CD4-positive, alpha-beta T cell (primary cell): Measurements from ENCODE around the gene TRAPPC2B. TPM values are rescaled to one million over a fixed set of nuclear protein-coding genes. Genes with fewer than 3 reads are reported as not detected.
A peak's percentile ranks its signal among the peaks of the same experiment; 100 is the strongest.

Experiments
- ATAC-seq: fragments of 200-7000 bp; cut with Tn5 transposase; one replicate; pipeline ENCODE4 v1.10.0; 2022; ENCODE audit warnings: mild to moderate bottlenecking; ENCODE audit not compliant: poor library complexity
- CTCF ChIA-PET: fragments of 350-600 bp; sonication (Branson Sonifier 250); formaldehyde crosslinking; loops from one replicate; lab custom pipeline; 2021; ENCODE audit warnings: antibody characterized with exemption, inconsistent platforms; lab: Charles Lee
- POLR2A ChIA-PET: fragments of 350-600 bp; sonication (Branson Sonifier 250); formaldehyde crosslinking; loops from one replicate; lab custom pipeline; 2021; ENCODE audit warnings: antibody characterized with exemption, inconsistent platforms; lab: Charles Lee
- DNase-seq, 14 experiments: peaks; one replicate each; pipeline ENCODE4 v3.0.0-alpha.2; 2013 to 2020; ENCODE audit warnings: mixed read lengths in 2 of 14
- H3K27ac ChIP-seq, 2 donors: one replicate each; pipeline versions ENCODE4 v1.5.1 to v1.7.0; 2013; ENCODE audit warnings: low read length in 2 of 2, low read depth in 1 of 2, mild to moderate bottlenecking in 1 of 2
- H3K27me3 ChIP-seq, 2 experiments: 1 replicate in 1 of 2; 2 replicates in 1 of 2; pipeline versions ENCODE4 v1.6.1 to v1.7.0; 2013; ENCODE audit warnings: low read length in 2 of 2, control low read depth in 1 of 2, mild to moderate bottlenecking in 1 of 2, moderate library complexity in 1 of 2; ENCODE audit not compliant: insufficient read depth in 2 of 2, control insufficient read depth in 1 of 2
- H3K36me3 ChIP-seq: one replicate; pipeline ENCODE4 v1.6.1; 2013; ENCODE audit warnings: low read length, control low read depth; ENCODE audit not compliant: insufficient read depth
- H3K4me1 ChIP-seq: one replicate; pipeline ENCODE4 v1.6.1; 2013; ENCODE audit warnings: low read length, control low read depth; ENCODE audit not compliant: insufficient read depth
- H3K4me3 ChIP-seq: one replicate; pipeline ENCODE4 v1.5.1; 2013; ENCODE audit warnings: mild to moderate bottlenecking, low read length, moderate library complexity
- H3K9me3 ChIP-seq, 2 experiments: 1 replicate in 1 of 2; 2 replicates in 1 of 2; pipeline versions ENCODE4 v1.6.1 to v1.7.0; 2013; ENCODE audit warnings: low read length in 2 of 2, mild to moderate bottlenecking in 2 of 2, control low read depth in 1 of 2, moderate library complexity in 1 of 2; ENCODE audit not compliant: control insufficient read depth in 1 of 2, insufficient read depth in 1 of 2
- H3K27ac Mint-ChIP-seq: one replicate; pipeline ENCODE4 v1.8.0; 2020; ENCODE audit warnings: mixed read lengths
- H3K27me3 Mint-ChIP-seq: one replicate; pipeline ENCODE4 v1.8.0; 2021; ENCODE audit warnings: mixed read lengths
- H3K36me3 Mint-ChIP-seq: one replicate; pipeline ENCODE4 v1.8.0; 2021; ENCODE audit warnings: low read depth, mixed read lengths
- H3K4me1 Mint-ChIP-seq: one replicate; pipeline ENCODE4 v1.8.0; 2021; ENCODE audit warnings: low read depth, mixed read lengths
- H3K4me3 Mint-ChIP-seq: one replicate; pipeline ENCODE4 v1.8.0; 2020; ENCODE audit warnings: mild to moderate bottlenecking, mixed read lengths
- H3K9me3 Mint-ChIP-seq: one replicate; pipeline ENCODE4 v1.8.0; 2020; ENCODE audit warnings: mixed read lengths
- intact Hi-C, 2 experiments: fragments of 100-400 bp; cut with DNase I in 1 of 2; cut with micrococcal nuclease in 1 of 2; formaldehyde crosslinking; loops; one replicate each; pipeline versions ENCODE4 v1.15.1 to v1.9.0; 2023 to 2025; cut with DNase I, micrococcal nuclease
- total RNA-seq, 174 experiments: library from RNA in 2 of 174; stranded (reverse) in 2 of 174; gene quantifications; one replicate each; pipeline ENCODE4 v1.2.3 and lab custom pipeline; 2021 to 2026
- TF ChIP-seq, protein P1 (sequence below): fragments of 200-600 bp; IDR thresholded peaks from one replicate; pipeline ENCODE4 v1.8.0; 2022; ENCODE audit warnings: antibody characterized with exemption, mild to moderate bottlenecking

TRAPPC2B gene
- total RNA-seq, 2 experiments from 2014 or later, result 11.5 to 12.7 TPM

DNA sequence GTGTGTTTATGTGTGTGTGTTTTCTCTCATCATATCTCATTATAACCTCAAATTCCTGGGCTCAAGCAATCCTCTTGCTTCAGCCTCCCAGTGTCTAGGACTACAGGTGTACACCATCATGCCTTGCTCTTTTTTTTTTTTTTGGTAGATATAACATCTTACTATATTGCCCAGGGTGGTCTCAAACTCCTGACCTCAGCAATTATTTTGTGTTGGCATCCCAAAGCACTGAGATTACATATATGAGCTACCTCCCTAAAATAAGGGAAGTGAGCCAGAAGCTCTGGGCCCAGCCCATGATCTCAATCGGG, 43.5 kb upstream of the TRAPPC2B start:
- ChIA-PET POLR2A (interaction anchor here (1.1 to 1.8 kb wide), 2 partner anchors 31 to 79 kb away, joined by 3 to 6 read pairs; partner anchors contain the start of genes ZNF304 and ZNF805), CTCF (interaction anchor here (0.6 kb wide), 2 partner anchors 22 to 70 kb away, joined by 3 read pairs; no protein-coding TSS in a partner anchor)
- Histone ChIP-seq H3K27ac (peak overlapping the region; percentile 68 to 74), H3K36me3 (peaks cover 15% of the 10 kb centered on the region), H3K4me1 (peaks cover 23% of the 10 kb centered on the region), H3K27me3 (peaks cover 12 to 14% of the 10 kb centered on the region in 2 experiments), H3K9me3 (peaks cover 27 to 36% of the 10 kb centered on the region in 2 experiments), H3K4me3 (peak overlapping the region; percentile 83)
- TF ChIP-seq, protein P1, sequence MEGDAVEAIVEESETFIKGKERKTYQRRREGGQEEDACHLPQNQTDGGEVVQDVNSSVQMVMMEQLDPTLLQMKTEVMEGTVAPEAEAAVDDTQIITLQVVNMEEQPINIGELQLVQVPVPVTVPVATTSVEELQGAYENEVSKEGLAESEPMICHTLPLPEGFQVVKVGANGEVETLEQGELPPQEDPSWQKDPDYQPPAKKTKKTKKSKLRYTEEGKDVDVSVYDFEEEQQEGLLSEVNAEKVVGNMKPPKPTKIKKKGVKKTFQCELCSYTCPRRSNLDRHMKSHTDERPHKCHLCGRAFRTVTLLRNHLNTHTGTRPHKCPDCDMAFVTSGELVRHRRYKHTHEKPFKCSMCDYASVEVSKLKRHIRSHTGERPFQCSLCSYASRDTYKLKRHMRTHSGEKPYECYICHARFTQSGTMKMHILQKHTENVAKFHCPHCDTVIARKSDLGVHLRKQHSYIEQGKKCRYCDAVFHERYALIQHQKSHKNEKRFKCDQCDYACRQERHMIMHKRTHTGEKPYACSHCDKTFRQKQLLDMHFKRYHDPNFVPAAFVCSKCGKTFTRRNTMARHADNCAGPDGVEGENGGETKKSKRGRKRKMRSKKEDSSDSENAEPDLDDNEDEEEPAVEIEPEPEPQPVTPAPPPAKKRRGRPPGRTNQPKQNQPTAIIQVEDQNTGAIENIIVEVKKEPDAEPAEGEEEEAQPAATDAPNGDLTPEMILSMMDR, result no peak
- intact Hi-C loops, result loop anchor here (1.0 to 5.0 kb wide), 4 partner anchors 38 to 43 kb away; partner anchors contain the start of genes TRAPPC2B (in 2 of the 2), ZNF460 (in 2 of the 2) and ZNF547 (in 2 of the 2)
- DNase-seq (no peak), ATAC-seq (no peak)
- peak overlapping the region; percentile 95 for H3K4me3 Mint-ChIP-seq
- H3K9me3 Mint-ChIP-seq, result peaks cover 28% of the 10 kb centered on the region
- H3K36me3 Mint-ChIP-seq, result peaks cover 52% of the 10 kb centered on the region
- H3K27ac Mint-ChIP-seq, result peak overlapping the region; percentile 96
- peaks cover 33% of the 10 kb centered on the region for H3K4me1 Mint-ChIP-seq
- H3K27me3 Mint-ChIP-seq, result peaks cover 35% of the 10 kb centered on the region

DNA sequence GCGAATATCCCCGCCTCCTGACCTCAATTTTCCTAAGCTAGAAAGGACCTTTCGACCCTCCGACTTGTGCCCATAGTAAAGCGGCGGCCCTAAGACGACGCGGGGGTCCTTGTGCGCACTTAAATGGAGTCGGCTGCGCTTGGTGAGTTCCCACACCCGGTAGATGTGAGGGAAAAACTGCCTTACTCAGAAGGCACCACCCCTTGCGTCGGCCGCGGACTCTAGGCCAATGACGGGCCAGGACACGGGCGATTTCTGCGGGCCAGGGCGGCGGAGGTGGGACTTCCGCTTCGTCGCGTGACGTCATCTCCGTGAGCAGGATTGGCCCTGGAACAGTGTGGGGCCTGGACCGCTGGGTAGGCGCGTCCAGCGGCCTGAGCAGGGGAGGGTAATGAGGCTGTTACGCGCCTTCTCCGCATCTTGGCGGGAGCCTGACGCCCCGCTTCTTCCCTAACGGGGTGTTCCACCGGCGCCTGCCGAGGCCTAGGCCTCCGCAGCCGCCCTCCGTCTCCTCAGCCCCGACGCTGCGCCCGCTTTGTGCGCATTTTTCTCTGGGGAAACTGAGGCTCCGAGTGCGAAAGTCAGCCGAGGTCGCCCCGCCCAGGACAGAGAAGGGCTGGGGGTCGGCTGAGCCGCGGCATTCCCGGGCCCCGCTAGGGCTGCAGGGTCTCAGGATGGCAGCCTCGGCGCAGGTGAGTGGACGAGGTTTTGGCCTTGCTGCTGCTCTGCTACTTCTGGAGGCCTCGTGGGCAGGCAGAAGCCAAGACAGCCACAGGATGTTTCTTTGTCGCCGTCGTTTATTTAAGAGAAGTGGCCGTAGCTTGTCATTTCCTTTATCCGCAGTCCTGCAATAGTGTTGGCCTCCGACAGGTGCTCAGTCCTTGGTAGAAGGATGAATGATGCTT, 42.9 kb upstream of the TRAPPC2B start, which contains the start of gene ZNF543:
Gene ZNF543 (plus strand): TSS at position 293 of the 905 bp plus-strand sequence. CDS start 382 bp downstream, at position 675.
- H3K27ac Mint-ChIP-seq, result peak within 1 kb of the TSS; percentile 96
- TF ChIP-seq, protein P1, result no peak
- peaks cover 29% of the 10 kb centered on the region for H3K27me3 Mint-ChIP-seq
- CTCF ChIA-PET, result interaction anchor here (0.6 kb wide), 2 partner anchors 21 to 70 kb away, joined by 3 read pairs; no protein-coding TSS in a partner anchor
- Histone ChIP-seq H3K4me1 (peaks cover 23% of the 10 kb centered on the region), H3K4me3 (peak within 1 kb of the TSS; percentile 83), H3K27me3 (peaks cover 12 to 14% of the 10 kb centered on the region in 2 experiments), H3K36me3 (peaks cover 21% of the 10 kb centered on the region), H3K9me3 (peaks cover 33 to 37% of the 10 kb centered on the region in 2 experiments), H3K27ac (peak within 1 kb of the TSS; percentile 68 to 74)
- H3K4me1 Mint-ChIP-seq, result peaks cover 33% of the 10 kb centered on the region
- POLR2A ChIA-PET, result interaction anchor here (1.1 to 1.8 kb wide), 2 partner anchors 30 to 80 kb away, joined by 3 to 6 read pairs; partner anchors contain the start of genes ZNF304 and ZNF805
- H3K36me3 Mint-ChIP-seq, result peaks cover 58% of the 10 kb centered on the region
- intact Hi-C loops, result loop anchor here (1.0 to 5.0 kb wide), 4 partner anchors 38 to 43 kb away; partner anchors contain the start of genes TRAPPC2B (in 2 of the 2), ZNF460 (in 2 of the 2) and ZNF547 (in 2 of the 2)
- peaks cover 23% of the 10 kb centered on the region for H3K9me3 Mint-ChIP-seq
- H3K4me3 Mint-ChIP-seq, result peak within 1 kb of the TSS; percentile 95
- DNase-seq, result peak; percentile 81 to 96 (median 89)
- peak; percentile 95 for ATAC-seq

DNA sequence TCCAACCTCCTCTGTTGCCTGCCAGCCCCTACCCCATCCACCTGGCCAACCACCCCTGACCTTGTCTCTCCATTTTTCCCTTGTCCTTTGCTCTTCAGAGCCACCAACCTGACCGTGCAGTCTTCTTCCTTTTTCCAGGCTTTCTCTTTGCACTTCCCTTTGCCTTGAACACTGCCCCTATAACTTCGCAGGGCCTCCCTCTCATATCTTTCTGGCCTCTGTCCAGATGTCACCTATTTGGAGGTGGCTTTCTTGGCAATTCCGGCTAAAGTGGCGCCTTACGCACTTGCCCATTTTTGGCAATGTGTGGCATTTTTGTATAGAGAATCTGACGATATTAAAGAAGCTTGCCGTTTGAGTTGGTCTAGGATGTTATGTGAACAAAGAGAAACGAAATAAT, 42.2 kb upstream of the TRAPPC2B start:
- Mint-ChIP-seq H3K36me3 (peaks cover 65% of the 10 kb centered on the region), H3K27ac (peak overlapping the region; percentile 96), H3K4me3 (peak overlapping the region; percentile 95), H3K4me1 (peaks cover 33% of the 10 kb centered on the region), H3K9me3 (peaks cover 16% of the 10 kb centered on the region), H3K27me3 (peaks cover 22% of the 10 kb centered on the region)
- peaks cover 28% of the 10 kb centered on the region for H3K36me3 ChIP-seq
- H3K27ac ChIP-seq, result no peak overlapping the region
- TF ChIP-seq, protein P1, result no peak
- CTCF ChIA-PET, result no interaction called here
- DNase-seq, result no peak
- intact Hi-C loops, result loop anchor here (2.0 to 5.0 kb wide), 3 partner anchors 39 to 41 kb away; partner anchors contain the start of genes ZNF460 (in 2 of the 2), TRAPPC2B (in 1 of the 2) and ZNF547 (in 1 of the 2)
- peaks cover 12 to 14% of the 10 kb centered on the region in 2 experiments for H3K27me3 ChIP-seq
- peaks cover 23% of the 10 kb centered on the region for H3K4me1 ChIP-seq
- H3K4me3 ChIP-seq, result peak overlapping the region; percentile 83
- H3K9me3 ChIP-seq, result peaks cover 40 to 43% of the 10 kb centered on the region in 2 experiments
- POLR2A ChIA-PET, result interaction anchor here (1.8 kb wide), 1 partner anchor 29 kb away, joined by 6 read pairs; the partner anchor contains the start of gene ZNF304
- no peak for ATAC-seq
